HL-60 (cell line): Measurements from ENCODE around the gene SFXN3.

Experiments used
- CTCF ChIP-seq: IDR thresholded peaks from one replicate; pipeline ENCODE4 v1.5.1; 2011; ENCODE audit warnings: low read length, control low read depth, inconsistent platforms; ENCODE audit not compliant: insufficient read depth
- POLR2AphosphoS5 ChIP-seq: IDR thresholded peaks from 2 replicates; pipeline ENCODE4 v1.6.1; 2012; ENCODE audit warnings: low read depth
- REST ChIP-seq: IDR thresholded peaks from 2 replicates; pipeline ENCODE4 v1.6.1; 2012; ENCODE audit warnings: low read depth; ENCODE audit not compliant: insufficient replicate concordance
- SPI1 ChIP-seq: IDR thresholded peaks from 2 replicates; pipeline ENCODE4 v1.6.1; 2012; ENCODE audit warnings: low read depth, mild to moderate bottlenecking, borderline replicate concordance

GRCh38 chr10:101011517-101012423 lies 19.3 kb upstream of the SFXN3 start:
- TF ChIP-seq CTCF (no peak), POLR2AphosphoS5 (no peak), REST (no peak), SPI1 (no peak)
